GM21786 (cell line): Measurements from ENCODE around the gene GPRASP3.
"Not testable (repeated sequence)": the region's sequence is repeated elsewhere in the genome, so short reads cannot be mapped to it uniquely, and the experiment has no call there.

Source experiments
- ATAC-seq: cut with Tn5 transposase; IDR thresholded peaks from one replicate; pipeline ENCODE4 v1.9.1; 2021; ENCODE audit not compliant: unreplicated experiment

Gene GPRASP3

GRCh38 chrX:102720237-102721168, at the start of gene GPRASP3:
Gene GPRASP3 (plus strand): TSS chrX:102720743. CDS start chrX:102748996, 28,253 bp downstream.
- ATAC-seq: peak; percentile 98

GRCh38 chrX:102672856-102673255, 47.7 kb upstream of the GPRASP3 start:
- no peak for ATAC-seq

- ATAC-seq: not testable (repeated sequence)
These were observed 43.1 kb upstream of the GPRASP3 start for GRCh38 chrX:102677479-102677878.

- no peak for ATAC-seq
These were observed 35.6 kb upstream of the GPRASP3 start for GRCh38 chrX:102684772-102685520.

- ATAC-seq: no peak
These were observed 25.8 kb upstream of the GPRASP3 start for GRCh38 chrX:102694749-102695148.

GRCh38 chrX:102696306-102696705, 24.2 kb upstream of the GPRASP3 start:
- no peak for ATAC-seq

GRCh38 chrX:102697494-102697893, 23.0 kb upstream of the GPRASP3 start:
- no peak for ATAC-seq

GRCh38 chrX:102708900-102709299, 11.6 kb upstream of the GPRASP3 start:
- no peak for ATAC-seq

GRCh38 chrX:102711872-102712215, 8.7 kb upstream of the GPRASP3 start:
- no peak for ATAC-seq

GRCh38 chrX:102712216-102712966, 8.2 kb upstream of the GPRASP3 start, which contains the start of gene GPRASP2:
Gene GPRASP2 (plus strand): TSS chrX:102712448. CDS start chrX:102714870, 2,422 bp downstream.
- ATAC-seq: peak; percentile 37

GRCh38 chrX:102712981-102713625, 7.4 kb upstream of the GPRASP3 start:
- ATAC-seq: peak; percentile 41

GRCh38 chrX:102714994-102715393, 5.5 kb upstream of the GPRASP3 start:
- no peak for ATAC-seq

- ATAC-seq: no peak
These were observed 4.6 kb upstream of the GPRASP3 start for GRCh38 chrX:102715967-102716366.

GRCh38 chrX:102721169-102721506, 595 bp downstream of the GPRASP3 start:
- not testable (repeated sequence) for ATAC-seq

- ATAC-seq: no peak
These were observed 2.9 kb downstream of the GPRASP3 start for GRCh38 chrX:102723456-102723855.

GRCh38 chrX:102727761-102728160, 7.2 kb downstream of the GPRASP3 start:
- no peak for ATAC-seq

GRCh38 chrX:102728646-102729045, 8.1 kb downstream of the GPRASP3 start:
- ATAC-seq: no peak

GRCh38 chrX:102739657-102740056, 19.1 kb downstream of the GPRASP3 start:
- no peak for ATAC-seq

- no peak for ATAC-seq
These were observed 23.8 kb downstream of the GPRASP3 start for GRCh38 chrX:102744307-102744706.

GRCh38 chrX:102745513-102745856, 24.9 kb downstream of the GPRASP3 start:
- no peak for ATAC-seq
